Measurements from ENCODE around the gene ZFAND3. TPM values are rescaled to one million over a fixed set of nuclear protein-coding genes. Genes with fewer than 3 reads are reported as not detected.

The ZFAND3 gene
- total RNA-seq, 1 donor from 2014 or later = 81.8 TPM

GRCh38 chr6:37824170-37824569 lies 4.6 kb downstream of the ZFAND3 start:
- no peak for TF ChIP-seq CTCF (IDR thresholded peaks at IDR 0.05; ENCODE audit: borderline replicate concordance)
- H3K27me3 ChIP-seq (ENCODE audit: low read depth) = no peaks in the 10 kb centered on the region
- DNase-seq = no peak
- no peaks in the 10 kb centered on the region for H3K36me3 ChIP-seq
- no peaks in the 10 kb centered on the region for H3K9me3 ChIP-seq (replicated peaks)
- H3K4me1 ChIP-seq = peaks cover 90% of the 10 kb centered on the region
- H3K4me3 ChIP-seq = no peak overlapping the region
- H3K27ac ChIP-seq (replicated peaks) = no peak overlapping the region
- intact Hi-C loops (cut with micrococcal nuclease) = no loop called here

GRCh38 chr6:37826188-37826587 lies 6.7 kb downstream of the ZFAND3 start:
- intact Hi-C loops (cut with micrococcal nuclease) = no loop called here
- Histone ChIP-seq H3K36me3 (no peaks in the 10 kb centered on the region), H3K9me3 (replicated peaks) (no peaks in the 10 kb centered on the region), H3K27me3 (ENCODE audit: low read depth) (no peaks in the 10 kb centered on the region), H3K4me3 (no peak overlapping the region), H3K4me1 (peaks cover 96% of the 10 kb centered on the region), H3K27ac (replicated peaks) (no peak overlapping the region)
- TF ChIP-seq CTCF (IDR thresholded peaks at IDR 0.05; ENCODE audit: borderline replicate concordance) = no peak
- DNase-seq = no peak

- no peak for TF ChIP-seq CTCF (IDR thresholded peaks at IDR 0.05; ENCODE audit: borderline replicate concordance)
- DNase-seq = no peak
- Histone ChIP-seq H3K27me3 (ENCODE audit: low read depth) (no peaks in the 10 kb centered on the region), H3K4me3 (no peak overlapping the region), H3K9me3 (replicated peaks) (no peaks in the 10 kb centered on the region), H3K27ac (replicated peaks) (peak overlapping the region; percentile 17), H3K36me3 (no peaks in the 10 kb centered on the region), H3K4me1 (peaks cover 96% of the 10 kb centered on the region)
- intact Hi-C loops (cut with micrococcal nuclease) = no loop called here
Observed at GRCh38 chr6:37826993-37827392, 7.5 kb downstream of the ZFAND3 start.

GRCh38 chr6:37827603-37828265 lies 8.2 kb downstream of the ZFAND3 start:
- Histone ChIP-seq H3K4me1 (peaks cover 96% of the 10 kb centered on the region), H3K27me3 (ENCODE audit: low read depth) (no peaks in the 10 kb centered on the region), H3K9me3 (replicated peaks) (no peaks in the 10 kb centered on the region), H3K4me3 (no peak overlapping the region), H3K27ac (replicated peaks) (no peak overlapping the region), H3K36me3 (no peaks in the 10 kb centered on the region)
- intact Hi-C loops (cut with micrococcal nuclease) = no loop called here
- TF ChIP-seq CTCF (IDR thresholded peaks at IDR 0.05; ENCODE audit: borderline replicate concordance) = no peak
- no peak for DNase-seq

- intact Hi-C loops (cut with micrococcal nuclease) = no loop called here
- Histone ChIP-seq H3K27ac (replicated peaks) (no peak overlapping the region), H3K36me3 (peaks cover 2% of the 10 kb centered on the region), H3K27me3 (ENCODE audit: low read depth) (no peaks in the 10 kb centered on the region), H3K4me3 (no peak overlapping the region), H3K9me3 (replicated peaks) (peaks cover 9% of the 10 kb centered on the region), H3K4me1 (peaks cover 83% of the 10 kb centered on the region)
- DNase-seq = no peak
- no peak for TF ChIP-seq CTCF (IDR thresholded peaks at IDR 0.05; ENCODE audit: borderline replicate concordance)
Observed at GRCh38 chr6:37830225-37830624, 10.7 kb downstream of the ZFAND3 start.
